ENCODE measurements around the gene WWC1. TPM values are rescaled to one million over a fixed set of nuclear protein-coding genes. Genes with fewer than 3 reads are reported as not detected.
A peak's percentile ranks its signal among the peaks of the same experiment; 100 is the strongest.

Gene WWC1
- total RNA-seq, 1 experiment from 2014 or later: 97.7 TPM

DNA sequence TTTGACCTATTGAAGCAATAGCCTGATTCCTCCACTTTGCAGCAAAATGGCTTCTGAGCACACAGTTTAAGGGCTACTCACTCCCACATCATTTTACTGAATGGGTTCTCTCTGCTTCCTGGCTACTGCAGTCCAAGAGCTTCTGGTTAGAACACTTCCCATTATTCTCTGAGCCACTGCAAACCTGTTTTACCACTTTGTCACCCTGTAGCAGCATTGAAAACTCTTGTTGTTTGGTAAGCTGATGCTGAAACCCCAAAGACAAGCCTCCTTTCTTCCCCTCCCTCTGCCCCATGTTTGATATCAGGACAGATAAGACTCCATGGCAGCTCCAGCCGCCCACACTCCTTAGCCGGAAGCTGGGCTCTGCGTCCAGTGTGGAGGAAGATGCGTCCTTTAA, 110.4 kb downstream of the WWC1 start:
- Histone ChIP-seq H4K20me1 (ENCODE audit: insufficient read depth) (no peaks in the 10 kb centered on the region), H3K4me3 (no peak overlapping the region), H3K27me3 (ENCODE audit: insufficient read depth, low read depth) (no peaks in the 10 kb centered on the region), H3K9me2 (ENCODE audit: insufficient read depth) (no peaks in the 10 kb centered on the region), H3K79me2 (ENCODE audit: low read depth) (peaks cover 26% of the 10 kb centered on the region), H3K4me2 (peak overlapping the region; percentile 56), H2AFZ (no peak overlapping the region), H3K9me3 (ENCODE audit: insufficient read depth, low read depth) (no peaks in the 10 kb centered on the region), H3K36me3 (ENCODE audit: low read depth) (peaks cover 31% of the 10 kb centered on the region), H3K27ac (peak overlapping the region; percentile 90), H3F3A (ENCODE audit: insufficient read depth, low read depth) (peaks cover 52% of the 10 kb centered on the region), H3K4me1 (replicated peaks; ENCODE audit: insufficient read depth) (peaks cover 44% of the 10 kb centered on the region)
- DNase-seq: peak; percentile 79 to 97
- CTCF ChIA-PET: interaction anchor here (0.5 to 1.7 kb wide), 5 partner anchors 54 to 133 kb away, joined by 3 to 17 read pairs (median 4); no protein-coding TSS in a partner anchor
- TF ChIP-seq, protein P1, sequence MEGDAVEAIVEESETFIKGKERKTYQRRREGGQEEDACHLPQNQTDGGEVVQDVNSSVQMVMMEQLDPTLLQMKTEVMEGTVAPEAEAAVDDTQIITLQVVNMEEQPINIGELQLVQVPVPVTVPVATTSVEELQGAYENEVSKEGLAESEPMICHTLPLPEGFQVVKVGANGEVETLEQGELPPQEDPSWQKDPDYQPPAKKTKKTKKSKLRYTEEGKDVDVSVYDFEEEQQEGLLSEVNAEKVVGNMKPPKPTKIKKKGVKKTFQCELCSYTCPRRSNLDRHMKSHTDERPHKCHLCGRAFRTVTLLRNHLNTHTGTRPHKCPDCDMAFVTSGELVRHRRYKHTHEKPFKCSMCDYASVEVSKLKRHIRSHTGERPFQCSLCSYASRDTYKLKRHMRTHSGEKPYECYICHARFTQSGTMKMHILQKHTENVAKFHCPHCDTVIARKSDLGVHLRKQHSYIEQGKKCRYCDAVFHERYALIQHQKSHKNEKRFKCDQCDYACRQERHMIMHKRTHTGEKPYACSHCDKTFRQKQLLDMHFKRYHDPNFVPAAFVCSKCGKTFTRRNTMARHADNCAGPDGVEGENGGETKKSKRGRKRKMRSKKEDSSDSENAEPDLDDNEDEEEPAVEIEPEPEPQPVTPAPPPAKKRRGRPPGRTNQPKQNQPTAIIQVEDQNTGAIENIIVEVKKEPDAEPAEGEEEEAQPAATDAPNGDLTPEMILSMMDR (conservative IDR thresholded peaks at IDR 0.05): no peak
- TF ChIP-seq EZH2 (IDR thresholded peaks at IDR 0.05; ENCODE audit: low read depth): no peak
- intact Hi-C loops (cut with micrococcal nuclease; ENCODE audit: unreplicated experiment): loop anchor here (1.0 to 2.0 kb wide), 6 partner anchors 21 to 111 kb away; partner anchors contain the start of gene WWC1
- no TSS peak for BruUV-seq (replicated peaks)
- POLR2A ChIA-PET (ENCODE audit: unreplicated experiment): interaction anchor here (0.5 to 0.9 kb wide), 4 partner anchors 53 to 1212 kb away, joined by 3 to 8 read pairs (median 5); partner anchors contain the start of gene WWC1

DNA sequence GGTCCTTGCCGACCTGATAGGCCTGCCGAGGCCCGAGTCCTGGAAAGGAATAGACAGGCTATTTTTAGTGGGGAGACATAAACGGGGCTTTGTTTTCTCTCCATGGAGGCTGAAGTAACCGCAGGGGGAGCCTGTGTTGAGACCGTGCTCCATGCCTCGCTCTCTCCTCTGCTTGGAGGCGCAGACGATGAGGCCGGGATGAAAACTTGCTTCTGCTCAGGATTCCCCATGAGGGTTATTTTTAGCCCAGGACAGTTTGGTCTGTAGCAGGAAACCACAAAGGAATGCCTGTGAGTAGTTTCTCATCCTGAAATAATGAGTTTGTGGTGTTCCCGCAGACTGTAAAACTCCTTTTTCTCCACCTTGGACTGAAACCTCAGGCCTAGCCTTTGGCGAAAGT, 112.9 kb downstream of the WWC1 start:
- no peak overlapping the region for H3K4me3 ChIP-seq
- H3K4me1 ChIP-seq (replicated peaks; ENCODE audit: insufficient read depth): peaks cover 43% of the 10 kb centered on the region
- H3K9me3 ChIP-seq (ENCODE audit: insufficient read depth, low read depth): no peaks in the 10 kb centered on the region
- ChIA-PET CTCF (interaction anchor here (0.5 to 0.9 kb wide), 2 partner anchors 134 to 357 kb away, joined by 3 to 4 read pairs; no protein-coding TSS in a partner anchor), POLR2A (ENCODE audit: unreplicated experiment) (no interaction called here)
- H4K20me1 ChIP-seq (ENCODE audit: insufficient read depth): no peaks in the 10 kb centered on the region; the same call in 1 of the 2 replicates
- no peak overlapping the region for H3K4me2 ChIP-seq
- DNase-seq: no peak
- intact Hi-C loops (cut with micrococcal nuclease; ENCODE audit: unreplicated experiment): no loop called here
- no peak overlapping the region for H3K27ac ChIP-seq
- H3F3A ChIP-seq (ENCODE audit: insufficient read depth, low read depth): peaks cover 58% of the 10 kb centered on the region
- no peaks in the 10 kb centered on the region for H3K27me3 ChIP-seq (ENCODE audit: insufficient read depth, low read depth)
- no peaks in the 10 kb centered on the region for H3K9me2 ChIP-seq (ENCODE audit: insufficient read depth)
- no TSS peak for BruUV-seq (replicated peaks)
- no peak overlapping the region for H2AFZ ChIP-seq
- TF ChIP-seq, protein P1 (conservative IDR thresholded peaks at IDR 0.05): no peak
- no peak for TF ChIP-seq EZH2 (IDR thresholded peaks at IDR 0.05; ENCODE audit: low read depth)
- peaks cover 26% of the 10 kb centered on the region for H3K79me2 ChIP-seq (ENCODE audit: low read depth)
- H3K36me3 ChIP-seq (ENCODE audit: low read depth): peaks cover 36% of the 10 kb centered on the region

DNA sequence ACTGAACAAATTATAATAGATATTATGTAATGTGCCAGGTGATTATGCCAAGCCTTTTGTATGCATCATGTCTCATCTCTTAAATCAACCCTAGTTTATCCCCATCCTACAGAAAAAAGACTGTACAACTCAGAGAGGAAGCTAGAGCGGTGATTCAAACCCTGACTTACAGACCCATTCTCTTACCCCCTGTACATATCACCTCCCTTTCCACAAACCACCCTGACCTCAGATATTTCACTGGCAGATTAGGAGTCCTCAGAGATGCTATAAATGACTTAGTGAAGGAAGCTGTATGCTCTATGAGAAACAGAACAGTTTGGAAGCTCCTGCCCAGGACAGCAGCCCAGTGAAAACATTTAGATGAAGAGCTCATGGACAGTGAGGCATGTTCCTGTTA, 115.8 kb downstream of the WWC1 start:
- H3K4me1 ChIP-seq (replicated peaks; ENCODE audit: insufficient read depth): peaks cover 28% of the 10 kb centered on the region
- H3K4me2 ChIP-seq: no peak overlapping the region
- H3K79me2 ChIP-seq (ENCODE audit: low read depth): peaks cover 23% of the 10 kb centered on the region; the same call in 1 of the 2 replicates
- no peak for DNase-seq
- CTCF ChIA-PET: interaction anchor here (0.6 kb wide), 1 partner anchor 271 kb away, joined by 4 read pairs; no protein-coding TSS in a partner anchor
- intact Hi-C loops (cut with micrococcal nuclease; ENCODE audit: unreplicated experiment): no loop called here
- H3K27me3 ChIP-seq (ENCODE audit: insufficient read depth, low read depth): no peaks in the 10 kb centered on the region
- no peak overlapping the region for H2AFZ ChIP-seq
- peaks cover 43% of the 10 kb centered on the region for H3K36me3 ChIP-seq (ENCODE audit: low read depth)
- peaks cover 51% of the 10 kb centered on the region for H3F3A ChIP-seq (ENCODE audit: insufficient read depth, low read depth)
- no peak for TF ChIP-seq EZH2 (IDR thresholded peaks at IDR 0.05; ENCODE audit: low read depth)
- TF ChIP-seq, protein P1 (conservative IDR thresholded peaks at IDR 0.05): no peak
- no peaks in the 10 kb centered on the region for H3K9me2 ChIP-seq (ENCODE audit: insufficient read depth)
- H3K4me3 ChIP-seq: no peak overlapping the region
- no peak overlapping the region for H3K27ac ChIP-seq
- H3K9me3 ChIP-seq (ENCODE audit: insufficient read depth, low read depth): no peaks in the 10 kb centered on the region
- BruUV-seq (replicated peaks): no TSS peak
- H4K20me1 ChIP-seq (ENCODE audit: insufficient read depth): no peaks in the 10 kb centered on the region; the same call in 1 of the 2 replicates
- POLR2A ChIA-PET (ENCODE audit: unreplicated experiment): no interaction called here

All from PC-9 (cell line).